ENCODE measurements around the gene IGF2R. TPM values are rescaled to one million over a fixed set of nuclear protein-coding genes. Genes with fewer than 3 reads are reported as not detected.

Gene IGF2R
- total and polyA plus RNA-seq, 2 of the 13 experiments (the other 11 are each of a cell fraction or from before 2014, with no cell fraction given) = 38.3 to 70.0 TPM

DNA sequence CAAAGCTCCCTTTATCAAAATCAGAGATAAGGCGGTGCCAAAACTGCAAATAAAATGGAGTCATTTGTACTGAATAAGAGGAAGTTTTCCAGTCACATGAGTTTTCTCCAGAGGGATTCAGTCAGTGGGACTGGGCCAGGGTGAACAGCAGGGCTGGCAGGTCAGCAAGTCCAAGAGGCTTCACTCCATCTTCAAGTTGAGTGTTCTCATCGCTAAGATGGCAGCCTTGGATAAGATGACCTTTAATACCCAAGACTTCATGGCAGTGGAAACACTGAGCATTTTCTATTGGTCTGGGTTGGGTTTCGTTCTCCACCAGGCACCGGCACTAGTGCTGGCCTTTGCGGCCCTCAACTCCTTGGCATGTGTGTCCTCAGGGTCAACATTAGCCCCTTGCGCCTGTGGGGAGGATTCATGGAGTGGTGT, 29.3 kb upstream of the IGF2R start (continued):
- TF ChIP-seq, protein P1, sequence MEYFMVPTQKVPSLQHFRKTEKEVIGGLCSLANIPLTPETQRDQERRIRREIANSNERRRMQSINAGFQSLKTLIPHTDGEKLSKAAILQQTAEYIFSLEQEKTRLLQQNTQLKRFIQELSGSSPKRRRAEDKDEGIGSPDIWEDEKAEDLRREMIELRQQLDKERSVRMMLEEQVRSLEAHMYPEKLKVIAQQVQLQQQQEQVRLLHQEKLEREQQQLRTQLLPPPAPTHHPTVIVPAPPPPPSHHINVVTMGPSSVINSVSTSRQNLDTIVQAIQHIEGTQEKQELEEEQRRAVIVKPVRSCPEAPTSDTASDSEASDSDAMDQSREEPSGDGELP (IDR thresholded peaks at IDR 0.05; ENCODE audit: borderline replicate concordance, low read depth) = no peak
- TF ChIP-seq, protein P2, sequence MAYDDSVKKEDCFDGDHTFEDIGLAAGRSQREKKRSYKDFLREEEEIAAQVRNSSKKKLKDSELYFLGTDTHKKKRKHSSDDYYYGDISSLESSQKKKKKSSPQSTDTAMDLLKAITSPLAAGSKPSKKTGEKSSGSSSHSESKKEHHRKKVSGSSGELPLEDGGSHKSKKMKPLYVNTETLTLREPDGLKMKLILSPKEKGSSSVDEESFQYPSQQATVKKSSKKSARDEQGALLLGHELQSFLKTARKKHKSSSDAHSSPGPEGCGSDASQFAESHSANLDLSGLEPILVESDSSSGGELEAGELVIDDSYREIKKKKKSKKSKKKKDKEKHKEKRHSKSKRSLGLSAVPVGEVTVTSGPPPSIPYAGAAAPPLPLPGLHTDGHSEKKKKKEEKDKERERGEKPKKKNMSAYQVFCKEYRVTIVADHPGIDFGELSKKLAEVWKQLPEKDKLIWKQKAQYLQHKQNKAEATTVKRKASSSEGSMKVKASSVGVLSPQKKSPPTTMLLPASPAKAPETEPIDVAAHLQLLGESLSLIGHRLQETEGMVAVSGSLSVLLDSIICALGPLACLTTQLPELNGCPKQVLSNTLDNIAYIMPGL (CRISPR knock-in tag; IDR thresholded peaks at IDR 0.05; ENCODE audit: borderline replicate concordance in 1 of 2, low read depth in 1 of 2) = no peak
- TF ChIP-seq HNRNPUL1 (IDR thresholded peaks at IDR 0.05; ENCODE audit: low read depth, low read length) = no peak
- no peak for TF ChIP-seq ZSCAN12 (CRISPR knock-in tag; IDR thresholded peaks at IDR 0.05)
- no peak for TF ChIP-seq ZNF253 (CRISPR knock-in tag; IDR thresholded peaks at IDR 0.05; ENCODE audit: borderline replicate concordance)

DNA sequence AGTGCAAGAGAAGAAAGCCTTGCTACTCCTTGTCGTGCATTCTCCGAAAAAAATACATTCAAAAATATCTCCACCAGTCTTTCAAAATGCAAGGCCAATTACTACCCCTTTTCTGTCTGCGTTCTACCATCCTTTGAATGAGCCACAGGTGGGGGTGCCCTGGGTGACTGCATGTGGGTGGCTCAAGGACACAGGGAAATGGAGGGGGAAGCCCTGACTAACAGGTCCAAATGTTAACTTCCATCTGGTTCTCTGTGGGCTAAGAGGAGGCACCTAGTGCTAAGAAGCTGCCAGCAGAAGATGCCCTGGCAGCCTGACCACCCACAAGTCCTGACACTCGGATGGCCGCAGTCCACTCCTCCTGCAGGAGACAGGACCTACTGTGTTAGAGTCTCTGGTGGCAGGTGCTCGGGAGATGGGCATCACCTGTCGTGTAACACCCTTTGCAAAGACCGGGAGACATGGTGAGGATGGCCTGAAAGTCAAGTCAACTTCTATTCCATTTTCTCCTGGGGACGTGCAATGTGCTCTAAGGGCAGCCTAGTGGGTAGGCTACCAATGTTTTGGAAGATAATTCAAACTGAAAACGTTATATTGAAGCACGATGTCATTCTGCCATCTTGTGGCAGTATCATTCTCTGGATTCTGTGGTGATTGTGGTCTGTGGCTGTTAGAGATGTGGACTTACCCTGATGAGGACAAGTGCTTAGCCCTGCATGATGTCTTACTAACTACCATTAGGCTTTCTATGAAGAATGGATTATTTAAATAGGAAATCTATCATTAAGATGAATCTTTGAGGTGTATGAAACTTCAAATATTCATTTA, 27.4 kb upstream of the IGF2R start:
- peak; percentile 83 for ATAC-seq
- in situ Hi-C loops (cut with HindIII; ENCODE audit: extremely low pct_ligation_motif_present, low pct_unique_long_range_greater_than_20kb) = loop anchor here (5.0 kb wide), 1 partner anchor 74 kb away; no protein-coding TSS in a partner anchor
- intact Hi-C loops (cut with micrococcal nuclease; ENCODE audit: unreplicated experiment) = loop anchor here (1.0 kb wide), 1 partner anchor 78 kb away; no protein-coding TSS in a partner anchor
- H2AFZ ChIP-seq (ENCODE audit: low read length) = no peak overlapping the region
- peak overlapping the region; percentile 24; the same call in 1 of the 2 replicates for H3K4me2 ChIP-seq (ENCODE audit: low read depth, low read length)
- peak; percentile 46 for DNase-seq (ENCODE audit: low spot score)
- peaks cover 14% of the 10 kb centered on the region for H3K4me1 ChIP-seq (ENCODE audit: insufficient read depth, low read length)
- POLR2A ChIA-PET = no interaction called here
- peak; percentile 70 for FAIRE-seq
- no peaks in the 10 kb centered on the region for H4K20me1 ChIP-seq (ENCODE audit: insufficient read depth, low read length)
- H3K79me2 ChIP-seq (ENCODE audit: insufficient read depth, low read length) = no peaks in the 10 kb centered on the region
- H3K9ac ChIP-seq (ENCODE audit: insufficient read depth, low read depth, low read length) = no peak overlapping the region
- no peak overlapping the region for H3K27ac ChIP-seq (ENCODE audit: extremely low read length, insufficient read depth, low read length)
- no peak overlapping the region for H3K4me3 ChIP-seq (replicated peaks in 1 of 3; ENCODE audit: insufficient read depth in 1 of 3, low read depth in 2 of 3, low read length in 3 of 3)
- no peaks in the 10 kb centered on the region for H3K36me3 ChIP-seq (replicated peaks in 1 of 2; ENCODE audit: control insufficient read depth in 1 of 2, insufficient read depth in 2 of 2, low read length in 2 of 2)
- H3K9me3 ChIP-seq (ENCODE audit: low read length) = peaks cover 19% of the 10 kb centered on the region
- CTCF ChIA-PET (ENCODE audit: low intra/inter-chr PET ratio, low total read pairs) = interaction anchor here (2.1 kb wide), 1 partner anchor 78 kb away, joined by 18 read pairs; no protein-coding TSS in a partner anchor
- BruUV-seq (replicated peaks) = no TSS peak
- WGBS (ENCODE audit: low lambda C conversion rate) = 25% methylated on average over 10 of the region's 11 CpGs
- peaks cover 2 to 8% of the 10 kb centered on the region in 2 experiments; a peak in 2 of 5 replicates for H3K27me3 ChIP-seq (ENCODE audit: control insufficient read depth in 1 of 2, insufficient read depth in 2 of 2, low read length in 2 of 2)
- TF ChIP-seq ADNP (CRISPR knock-in tag; IDR thresholded peaks at IDR 0.05) = no peak
- no peak for TF ChIP-seq HHEX (CRISPR knock-in tag; IDR thresholded peaks at IDR 0.05)
- TF ChIP-seq, protein P3, sequence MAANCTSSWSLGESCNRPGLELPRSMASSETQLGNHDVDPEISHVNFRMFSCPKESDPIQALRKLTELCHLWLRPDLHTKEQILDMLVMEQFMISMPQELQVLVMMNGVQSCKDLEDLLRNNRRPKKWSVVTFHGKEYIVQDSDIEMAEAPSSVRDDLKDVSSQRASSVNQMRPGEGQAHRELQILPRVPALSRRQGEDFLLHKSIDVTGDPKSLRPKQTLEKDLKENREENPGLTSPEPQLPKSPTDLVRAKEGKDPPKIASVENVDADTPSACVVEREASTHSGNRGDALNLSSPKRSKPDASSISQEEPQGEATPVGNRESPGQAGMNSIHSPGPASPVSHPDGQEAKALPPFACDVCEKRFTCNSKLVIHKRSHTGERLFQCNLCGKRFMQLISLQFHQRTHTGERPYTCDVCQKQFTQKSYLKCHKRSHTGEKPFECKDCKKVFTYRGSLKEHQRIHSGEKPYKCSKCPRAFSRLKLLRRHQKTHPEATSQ (CRISPR knock-in tag; IDR thresholded peaks at IDR 0.05; ENCODE audit: borderline replicate concordance) = no peak
- peak; percentile 90 for TF ChIP-seq STAG1 (CRISPR knock-in tag; IDR thresholded peaks at IDR 0.05)
- TF ChIP-seq ARID2 (CRISPR knock-in tag; IDR thresholded peaks at IDR 0.05; ENCODE audit: borderline replicate concordance) = no peak
- TF ChIP-seq, protein P4, sequence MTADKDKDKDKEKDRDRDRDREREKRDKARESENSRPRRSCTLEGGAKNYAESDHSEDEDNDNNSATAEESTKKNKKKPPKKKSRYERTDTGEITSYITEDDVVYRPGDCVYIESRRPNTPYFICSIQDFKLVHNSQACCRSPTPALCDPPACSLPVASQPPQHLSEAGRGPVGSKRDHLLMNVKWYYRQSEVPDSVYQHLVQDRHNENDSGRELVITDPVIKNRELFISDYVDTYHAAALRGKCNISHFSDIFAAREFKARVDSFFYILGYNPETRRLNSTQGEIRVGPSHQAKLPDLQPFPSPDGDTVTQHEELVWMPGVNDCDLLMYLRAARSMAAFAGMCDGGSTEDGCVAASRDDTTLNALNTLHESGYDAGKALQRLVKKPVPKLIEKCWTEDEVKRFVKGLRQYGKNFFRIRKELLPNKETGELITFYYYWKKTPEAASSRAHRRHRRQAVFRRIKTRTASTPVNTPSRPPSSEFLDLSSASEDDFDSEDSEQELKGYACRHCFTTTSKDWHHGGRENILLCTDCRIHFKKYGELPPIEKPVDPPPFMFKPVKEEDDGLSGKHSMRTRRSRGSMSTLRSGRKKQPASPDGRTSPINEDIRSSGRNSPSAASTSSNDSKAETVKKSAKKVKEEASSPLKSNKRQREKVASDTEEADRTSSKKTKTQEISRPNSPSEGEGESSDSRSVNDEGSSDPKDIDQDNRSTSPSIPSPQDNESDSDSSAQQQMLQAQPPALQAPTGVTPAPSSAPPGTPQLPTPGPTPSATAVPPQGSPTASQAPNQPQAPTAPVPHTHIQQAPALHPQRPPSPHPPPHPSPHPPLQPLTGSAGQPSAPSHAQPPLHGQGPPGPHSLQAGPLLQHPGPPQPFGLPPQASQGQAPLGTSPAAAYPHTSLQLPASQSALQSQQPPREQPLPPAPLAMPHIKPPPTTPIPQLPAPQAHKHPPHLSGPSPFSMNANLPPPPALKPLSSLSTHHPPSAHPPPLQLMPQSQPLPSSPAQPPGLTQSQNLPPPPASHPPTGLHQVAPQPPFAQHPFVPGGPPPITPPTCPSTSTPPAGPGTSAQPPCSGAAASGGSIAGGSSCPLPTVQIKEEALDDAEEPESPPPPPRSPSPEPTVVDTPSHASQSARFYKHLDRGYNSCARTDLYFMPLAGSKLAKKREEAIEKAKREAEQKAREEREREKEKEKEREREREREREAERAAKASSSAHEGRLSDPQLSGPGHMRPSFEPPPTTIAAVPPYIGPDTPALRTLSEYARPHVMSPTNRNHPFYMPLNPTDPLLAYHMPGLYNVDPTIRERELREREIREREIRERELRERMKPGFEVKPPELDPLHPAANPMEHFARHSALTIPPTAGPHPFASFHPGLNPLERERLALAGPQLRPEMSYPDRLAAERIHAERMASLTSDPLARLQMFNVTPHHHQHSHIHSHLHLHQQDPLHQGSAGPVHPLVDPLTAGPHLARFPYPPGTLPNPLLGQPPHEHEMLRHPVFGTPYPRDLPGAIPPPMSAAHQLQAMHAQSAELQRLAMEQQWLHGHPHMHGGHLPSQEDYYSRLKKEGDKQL (CRISPR knock-in tag; IDR thresholded peaks at IDR 0.05; ENCODE audit: low read depth) = no peak

All from HepG2 (cell line).